ENCODE data around the gene CDK3.
A peak's percentile ranks its signal among the peaks of the same experiment; 100 is the strongest.
"Not testable (repeated sequence)": the region's sequence is repeated elsewhere in the genome, so short reads cannot be mapped to it uniquely, and the experiment has no call there.

Gene CDK3

DNA sequence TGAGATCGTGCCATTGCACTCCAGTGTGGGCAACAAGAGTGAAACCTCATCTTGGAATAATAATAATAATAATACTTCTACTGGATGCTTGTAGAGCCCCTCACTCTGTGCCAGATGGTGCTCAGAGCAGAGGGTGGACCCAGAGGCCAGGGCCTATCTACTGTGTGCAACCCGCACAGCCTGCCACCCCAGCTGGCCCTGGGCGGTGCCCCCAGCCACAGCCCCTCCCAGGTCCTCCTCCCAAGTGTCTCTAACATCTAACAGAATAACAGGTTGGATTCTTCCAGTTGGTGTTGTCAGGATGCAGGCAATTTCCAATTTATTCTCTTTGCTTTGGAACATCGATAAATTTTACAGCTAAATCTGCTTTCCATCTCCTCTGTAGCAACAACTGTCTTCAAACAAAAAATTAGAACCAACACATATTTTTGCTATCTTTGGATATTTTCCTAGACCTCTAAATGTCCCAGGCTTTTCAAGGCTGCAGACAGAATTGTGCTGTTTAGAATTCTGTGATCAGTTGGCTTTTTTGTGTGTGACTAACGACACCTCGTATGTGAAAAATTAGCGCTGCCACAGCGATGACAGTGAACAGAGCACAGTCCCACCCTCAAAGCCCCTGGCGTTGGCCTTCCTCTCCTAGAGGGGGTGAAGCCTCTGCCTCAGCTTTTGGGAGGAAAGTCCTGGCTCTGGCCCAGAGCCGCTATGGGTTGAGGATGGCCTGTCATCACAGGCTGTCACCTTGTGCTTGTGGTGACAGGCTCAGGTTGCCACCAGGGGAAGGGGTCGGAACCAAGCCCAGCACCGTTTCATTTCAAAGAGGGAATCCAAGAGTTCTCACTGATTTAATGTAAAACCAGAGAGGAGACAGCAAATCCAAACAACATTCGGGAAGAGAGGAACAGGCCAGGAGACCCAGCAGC, 34.0 kb downstream of the CDK3 start:
- no peaks in the 10 kb centered on the region for H3K9me3 ChIP-seq (ENCODE audit: low read length)
- peak overlapping the region; percentile 14 for H3K9ac ChIP-seq (ENCODE audit: low read length)
- peaks cover 5% of the 10 kb centered on the region for H3K36me3 ChIP-seq (ENCODE audit: insufficient read depth, low read length)
- H3K4me3 ChIP-seq (ENCODE audit: low read depth in 1 of 2, low read length in 2 of 2): no peak overlapping the region
- H3K27ac ChIP-seq (ENCODE audit: low read depth, low read length): peak overlapping the region; percentile 86
- peaks cover 67% of the 10 kb centered on the region for H3K4me1 ChIP-seq (ENCODE audit: insufficient read depth, low read length)
- H3K27me3 ChIP-seq (ENCODE audit: control insufficient read depth in 1 of 2, insufficient read depth in 2 of 2, low read length in 2 of 2): no peaks in the 10 kb centered on the region

DNA sequence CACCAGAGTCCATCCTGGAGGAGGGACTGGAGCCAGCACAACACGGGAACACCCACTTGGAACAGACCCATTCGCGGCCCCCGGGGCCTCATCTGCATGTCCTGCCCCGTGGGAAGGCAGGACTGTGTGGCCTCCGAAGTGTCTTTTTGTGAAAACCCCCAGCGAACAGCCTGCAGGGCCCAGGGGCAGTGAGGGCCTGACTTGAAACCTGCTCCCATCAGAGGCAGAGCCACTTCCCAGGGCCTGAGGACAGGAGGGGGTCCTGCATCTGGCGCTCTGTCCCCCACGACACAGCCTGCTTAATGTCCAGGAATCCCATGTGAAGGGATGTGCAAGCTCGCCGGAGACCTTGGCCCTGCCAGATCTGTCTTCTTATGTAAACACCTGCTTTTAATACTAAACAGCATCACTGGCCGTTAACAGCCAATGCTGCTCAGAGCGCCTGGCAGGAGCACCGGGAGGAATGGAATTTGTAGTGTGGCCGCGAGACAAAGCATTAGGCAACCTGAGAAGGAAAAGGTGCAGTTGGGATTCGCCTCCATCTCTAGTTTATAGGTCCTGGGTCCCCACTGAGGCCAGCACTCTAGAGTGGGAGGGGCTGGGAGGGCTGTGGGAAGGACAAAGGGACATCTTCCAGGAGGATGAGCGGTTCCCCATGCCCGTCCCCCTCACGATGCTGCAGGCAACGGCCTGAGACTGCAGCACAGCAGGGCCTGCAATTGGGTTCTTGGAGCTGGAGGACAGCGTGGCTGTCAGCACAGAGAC, 36.0 kb downstream of the CDK3 start:
- H3K27me3 ChIP-seq (ENCODE audit: control insufficient read depth in 1 of 2, insufficient read depth in 2 of 2, low read length in 2 of 2): no peaks in the 10 kb centered on the region
- H3K9ac ChIP-seq (ENCODE audit: low read length): no peak overlapping the region
- H3K4me1 ChIP-seq (ENCODE audit: insufficient read depth, low read length): peaks cover 80% of the 10 kb centered on the region
- H3K4me3 ChIP-seq (ENCODE audit: low read depth in 1 of 2, low read length in 2 of 2): peak overlapping the region in 1 of 2 donors; percentile 22
- no peaks in the 10 kb centered on the region for H3K9me3 ChIP-seq (ENCODE audit: low read length)
- peak overlapping the region; percentile 92 for H3K27ac ChIP-seq (ENCODE audit: low read depth, low read length)
- H3K36me3 ChIP-seq (ENCODE audit: insufficient read depth, low read length): peaks cover 24% of the 10 kb centered on the region

DNA sequence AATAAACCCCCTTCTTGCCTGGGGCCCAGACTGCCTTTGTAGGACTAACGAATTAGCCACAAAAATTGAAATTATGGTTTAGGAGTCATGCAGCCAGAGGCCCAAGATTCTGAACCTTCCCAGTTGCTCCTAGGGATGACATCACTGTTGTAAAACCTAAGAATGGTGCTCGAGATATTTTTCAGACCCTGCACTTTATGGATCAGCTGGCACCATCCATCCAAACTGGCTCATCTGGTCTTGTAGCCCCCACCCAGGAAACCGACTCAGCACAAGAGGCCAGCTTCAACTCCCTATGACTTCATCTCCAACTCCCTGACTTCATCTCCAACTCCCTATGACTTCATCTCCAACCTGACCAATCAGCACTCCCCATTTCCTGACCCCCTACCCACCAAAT, 37.4 kb downstream of the CDK3 start:
- H3K27me3 ChIP-seq (ENCODE audit: control insufficient read depth in 1 of 2, insufficient read depth in 2 of 2, low read length in 2 of 2): no peaks in the 10 kb centered on the region
- H3K9ac ChIP-seq (ENCODE audit: low read length): no peak overlapping the region

GRCh38 chr17:76039121-76039520, 38.5 kb downstream of the CDK3 start:
- H3K4me3 ChIP-seq (ENCODE audit: low read depth in 1 of 2, low read length in 2 of 2): no peak overlapping the region
- peaks cover 64% of the 10 kb centered on the region for H3K4me1 ChIP-seq (ENCODE audit: insufficient read depth, low read length)
- H3K27me3 ChIP-seq (ENCODE audit: control insufficient read depth in 1 of 2, insufficient read depth in 2 of 2, low read length in 2 of 2): no peaks in the 10 kb centered on the region
- H3K9ac ChIP-seq (ENCODE audit: low read length): no peak overlapping the region
- H3K27ac ChIP-seq (ENCODE audit: low read depth, low read length): peak overlapping the region; percentile 92
- peaks cover 48% of the 10 kb centered on the region for H3K36me3 ChIP-seq (ENCODE audit: insufficient read depth, low read length)
- no peaks in the 10 kb centered on the region for H3K9me3 ChIP-seq (ENCODE audit: low read length)

More for the DNA sequence above, 37.4 kb downstream of the CDK3 start:
- Histone ChIP-seq H3K27ac (ENCODE audit: low read depth, low read length) (peak overlapping the region; percentile 92), H3K4me3 (ENCODE audit: low read depth in 1 of 2, low read length in 2 of 2) (no peak overlapping the region), H3K4me1 (ENCODE audit: insufficient read depth, low read length) (peaks cover 75% of the 10 kb centered on the region), H3K9me3 (ENCODE audit: low read length) (no peaks in the 10 kb centered on the region), H3K36me3 (ENCODE audit: insufficient read depth, low read length) (peaks cover 37% of the 10 kb centered on the region)

GRCh38 chr17:76040376-76040775, 39.7 kb downstream of the CDK3 start:
- H3K4me3 ChIP-seq (ENCODE audit: low read depth in 1 of 2, low read length in 2 of 2): no peak overlapping the region
- H3K36me3 ChIP-seq (ENCODE audit: insufficient read depth, low read length): peaks cover 60% of the 10 kb centered on the region
- peaks cover 52% of the 10 kb centered on the region for H3K4me1 ChIP-seq (ENCODE audit: insufficient read depth, low read length)
- H3K9me3 ChIP-seq (ENCODE audit: low read length): no peaks in the 10 kb centered on the region
- H3K27me3 ChIP-seq (ENCODE audit: control insufficient read depth in 1 of 2, insufficient read depth in 2 of 2, low read length in 2 of 2): no peaks in the 10 kb centered on the region
- peak overlapping the region; percentile 92 for H3K27ac ChIP-seq (ENCODE audit: low read depth, low read length)
- no peak overlapping the region for H3K9ac ChIP-seq (ENCODE audit: low read length)

DNA sequence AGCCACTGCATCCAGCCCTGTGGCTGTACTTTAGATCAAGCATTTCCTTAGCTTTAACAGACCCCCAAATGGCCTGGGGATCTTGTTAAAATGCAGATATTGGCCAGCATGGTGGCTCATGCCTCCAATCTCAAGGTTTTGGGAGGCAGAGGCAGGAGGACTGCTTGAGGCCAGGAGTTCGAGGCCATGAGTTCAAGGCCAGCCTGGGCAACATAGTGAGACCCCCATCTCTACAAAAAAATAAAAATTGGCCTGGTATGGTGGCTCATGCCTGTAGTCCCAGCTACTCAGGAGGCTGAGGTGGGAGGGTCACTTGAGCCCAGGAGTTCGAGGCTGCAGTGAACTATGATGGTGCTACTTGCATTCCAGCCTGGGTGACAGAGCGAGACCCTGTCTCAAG, 42.2 kb downstream of the CDK3 start:
- H3K27ac ChIP-seq (ENCODE audit: low read depth, low read length): not testable (repeated sequence)
- Histone ChIP-seq H3K36me3 (ENCODE audit: insufficient read depth, low read length) (peaks cover 80% of the 10 kb centered on the region), H3K4me1 (ENCODE audit: insufficient read depth, low read length) (peaks cover 31% of the 10 kb centered on the region)

GRCh38 chr17:76044475-76045007, 43.9 kb downstream of the CDK3 start:
- H3K9ac ChIP-seq (ENCODE audit: low read length); H3K27me3 ChIP-seq (ENCODE audit: control insufficient read depth in 1 of 2, insufficient read depth in 2 of 2, low read length in 2 of 2); H3K4me3 ChIP-seq (ENCODE audit: low read depth in 1 of 2, low read length in 2 of 2); H3K9me3 ChIP-seq (ENCODE audit: low read length); H3K27ac ChIP-seq (ENCODE audit: low read depth, low read length): not testable (repeated sequence)
- H3K4me1 ChIP-seq (ENCODE audit: insufficient read depth, low read length): peaks cover 22% of the 10 kb centered on the region
- peaks cover 93% of the 10 kb centered on the region for H3K36me3 ChIP-seq (ENCODE audit: insufficient read depth, low read length)

More for the DNA sequence above, 42.2 kb downstream of the CDK3 start:
- not testable (repeated sequence) for H3K27me3 ChIP-seq (ENCODE audit: control insufficient read depth in 1 of 2, insufficient read depth in 2 of 2, low read length in 2 of 2); H3K9ac ChIP-seq (ENCODE audit: low read length); H3K4me3 ChIP-seq (ENCODE audit: low read depth in 1 of 2, low read length in 2 of 2); H3K9me3 ChIP-seq (ENCODE audit: low read length)

DNA sequence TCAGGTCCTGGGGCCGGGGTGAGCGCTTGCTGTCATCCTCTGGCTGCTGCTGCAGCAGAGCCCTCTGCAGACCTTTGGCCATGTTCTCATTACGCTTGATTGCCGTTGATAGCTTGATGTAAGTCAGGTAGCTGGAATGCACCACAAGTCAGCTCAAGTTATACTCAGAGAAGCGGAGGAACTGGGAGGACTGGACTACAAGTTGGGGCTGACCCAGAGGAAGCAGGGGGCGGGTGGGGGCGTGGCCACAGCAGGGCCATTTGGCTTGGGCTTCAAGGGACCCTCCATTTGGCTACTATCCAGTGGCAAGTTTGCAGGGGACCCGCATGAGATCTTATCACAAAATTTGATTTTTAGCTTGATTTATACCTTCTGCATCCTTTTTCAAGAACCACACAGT, 45.4 kb downstream of the CDK3 start:
- Histone ChIP-seq H3K9me3 (ENCODE audit: low read length) (no peaks in the 10 kb centered on the region), H3K36me3 (ENCODE audit: insufficient read depth, low read length) (peaks cover 88% of the 10 kb centered on the region)

GRCh38 chr17:76048025-76048605, 47.5 kb downstream of the CDK3 start:
- Histone ChIP-seq H3K36me3 (ENCODE audit: insufficient read depth, low read length) (peaks cover 69% of the 10 kb centered on the region), H3K4me3 (ENCODE audit: low read depth in 1 of 2, low read length in 2 of 2) (no peak overlapping the region), H3K9me3 (ENCODE audit: low read length) (no peaks in the 10 kb centered on the region), H3K27me3 (ENCODE audit: control insufficient read depth in 1 of 2, insufficient read depth in 2 of 2, low read length in 2 of 2) (no peaks in the 10 kb centered on the region), H3K4me1 (ENCODE audit: insufficient read depth, low read length) (peaks cover 8% of the 10 kb centered on the region), H3K27ac (ENCODE audit: low read depth, low read length) (peak overlapping the region; percentile 14), H3K9ac (ENCODE audit: low read length) (no peak overlapping the region)

More for the DNA sequence above, 45.4 kb downstream of the CDK3 start:
- Histone ChIP-seq H3K4me3 (ENCODE audit: low read depth in 1 of 2, low read length in 2 of 2) (no peak overlapping the region), H3K27ac (ENCODE audit: low read depth, low read length) (no peak overlapping the region), H3K4me1 (ENCODE audit: insufficient read depth, low read length) (peaks cover 8% of the 10 kb centered on the region), H3K9ac (ENCODE audit: low read length) (no peak overlapping the region), H3K27me3 (ENCODE audit: control insufficient read depth in 1 of 2, insufficient read depth in 2 of 2, low read length in 2 of 2) (no peaks in the 10 kb centered on the region)

DNA sequence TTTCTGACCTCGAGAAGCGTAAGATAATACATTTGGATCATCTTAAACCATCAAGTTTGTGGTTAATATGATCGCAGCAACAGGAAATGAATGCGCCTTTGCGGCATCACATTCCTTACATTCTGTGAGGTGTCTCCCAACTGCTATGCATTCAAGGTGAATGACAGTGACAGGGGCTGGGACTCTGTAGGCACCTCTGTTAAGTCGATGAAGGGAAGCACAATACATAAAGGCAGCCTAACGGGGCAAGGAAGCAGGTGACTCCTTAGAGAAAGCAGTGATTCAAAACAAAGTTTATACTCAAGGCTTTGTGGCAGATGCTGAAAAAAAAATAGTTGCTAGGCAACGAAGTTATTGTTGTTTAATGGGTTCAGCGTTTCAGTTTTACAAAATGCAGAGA, 48.1 kb downstream of the CDK3 start:
- Histone ChIP-seq H3K27ac (ENCODE audit: low read depth, low read length) (no peak overlapping the region), H3K9ac (ENCODE audit: low read length) (no peak overlapping the region), H3K9me3 (ENCODE audit: low read length) (no peaks in the 10 kb centered on the region), H3K4me1 (ENCODE audit: insufficient read depth, low read length) (peaks cover 8% of the 10 kb centered on the region), H3K27me3 (ENCODE audit: control insufficient read depth in 1 of 2, insufficient read depth in 2 of 2, low read length in 2 of 2) (no peaks in the 10 kb centered on the region), H3K4me3 (ENCODE audit: low read depth in 1 of 2, low read length in 2 of 2) (no peak overlapping the region), H3K36me3 (ENCODE audit: insufficient read depth, low read length) (peaks cover 63% of the 10 kb centered on the region)

GRCh38 chr17:76049239-76049638, 48.6 kb downstream of the CDK3 start:
- H3K9me3 ChIP-seq (ENCODE audit: low read length): no peaks in the 10 kb centered on the region
- H3K36me3 ChIP-seq (ENCODE audit: insufficient read depth, low read length): peaks cover 63% of the 10 kb centered on the region
- no peak overlapping the region for H3K9ac ChIP-seq (ENCODE audit: low read length)
- H3K4me1 ChIP-seq (ENCODE audit: insufficient read depth, low read length): peaks cover 8% of the 10 kb centered on the region
- no peak overlapping the region for H3K27ac ChIP-seq (ENCODE audit: low read depth, low read length)
- H3K4me3 ChIP-seq (ENCODE audit: low read depth in 1 of 2, low read length in 2 of 2): no peak overlapping the region
- H3K27me3 ChIP-seq (ENCODE audit: control insufficient read depth in 1 of 2, insufficient read depth in 2 of 2, low read length in 2 of 2): no peaks in the 10 kb centered on the region

Measured in muscle layer of colon (tissue), 2 donors.